ENCODE data around the gene FCHO2. TPM values are rescaled to one million over a fixed set of nuclear protein-coding genes. Genes with fewer than 3 reads are reported as not detected.

FCHO2 gene
- total RNA-seq, 1 donor from 2014 or later = 20.1 TPM

DNA sequence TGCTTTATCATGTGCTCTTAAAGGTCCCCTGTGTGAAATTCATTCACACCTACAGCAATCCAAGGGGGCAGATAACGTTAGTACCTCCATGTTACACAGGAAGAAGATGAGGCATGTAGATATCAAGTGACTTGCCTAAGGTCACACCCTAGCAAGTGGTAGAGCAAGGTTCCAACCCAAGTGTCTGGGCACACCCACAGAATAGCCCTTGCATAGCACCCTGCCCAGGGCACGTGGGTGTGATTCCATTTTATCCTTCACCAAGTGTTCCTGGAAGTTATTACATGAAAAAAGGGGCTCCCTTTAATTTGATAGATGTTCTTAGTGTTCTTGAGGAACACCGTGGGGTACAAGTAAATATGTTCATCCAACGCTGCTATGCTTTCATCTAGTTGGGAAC is 169.4 kb downstream of the FCHO2 start:
- no peak for DNase-seq
- intact Hi-C loops (cut with micrococcal nuclease) = no loop called here
- ATAC-seq = no peak

DNA sequence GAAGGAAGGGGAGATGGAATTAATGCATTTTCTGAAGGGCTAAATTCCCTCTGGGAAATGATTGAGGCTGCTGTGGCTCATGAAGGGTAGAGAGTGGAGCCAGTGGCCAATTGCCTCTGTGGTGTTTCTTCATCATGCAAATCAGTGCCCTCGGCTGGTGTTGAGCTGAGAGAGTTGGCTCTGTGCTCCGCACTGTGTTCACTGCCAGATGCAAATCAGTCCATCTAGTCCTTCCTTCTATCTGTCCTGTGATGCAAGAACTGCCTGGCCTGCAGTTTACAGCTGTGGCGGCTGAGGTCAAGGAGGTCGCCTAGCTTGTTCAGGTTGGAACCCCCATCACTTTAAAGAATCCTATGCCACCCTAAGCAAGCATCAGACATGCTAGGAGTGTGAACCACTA is 170.5 kb downstream of the FCHO2 start:
- intact Hi-C loops (cut with micrococcal nuclease) = no loop called here
- no peak for ATAC-seq

DNA sequence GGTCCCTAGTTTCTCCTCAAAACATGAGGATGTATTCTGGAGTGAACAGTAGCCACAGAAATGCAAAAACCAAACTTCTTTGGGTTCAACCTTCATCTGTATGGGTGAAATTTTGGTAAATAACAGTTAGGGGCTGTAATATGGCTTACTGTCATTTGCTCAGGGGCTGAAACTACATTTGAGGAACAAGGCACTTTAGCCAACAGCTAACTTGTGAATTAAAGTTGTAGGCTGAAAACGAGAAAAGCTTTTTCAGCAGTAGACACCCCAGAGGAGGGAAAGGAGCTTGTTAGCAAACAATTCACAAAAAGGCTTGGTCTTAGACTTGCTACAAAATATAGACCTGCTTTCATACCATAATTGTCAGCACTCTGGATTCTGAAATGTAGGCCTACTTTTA is 171.1 kb downstream of the FCHO2 start:
- DNase-seq (no peak), ATAC-seq (no peak)
- intact Hi-C loops (cut with micrococcal nuclease) = no loop called here

More for the DNA sequence above, 170.5 kb downstream of the FCHO2 start:
- DNase-seq = no peak

DNA sequence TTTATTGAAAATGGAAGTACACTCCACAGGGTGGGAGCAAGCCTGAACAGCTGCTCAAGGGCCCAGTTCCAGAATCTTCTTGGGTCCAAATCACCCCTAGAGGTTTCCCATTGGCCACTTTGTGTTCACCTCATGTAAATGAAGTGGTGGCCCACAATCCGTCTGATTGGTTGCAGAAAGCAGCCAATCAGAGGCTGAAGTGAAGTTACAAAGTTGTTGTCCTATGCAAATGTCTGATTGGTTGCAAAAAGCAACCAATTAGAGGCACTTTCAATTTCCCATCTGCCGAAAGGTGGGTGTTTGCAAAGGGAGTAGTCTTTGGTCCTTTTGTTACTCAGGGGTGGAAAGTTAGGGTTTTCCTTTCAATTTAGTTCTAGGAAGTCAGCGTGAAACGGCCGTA is 173.3 kb downstream of the FCHO2 start:
- DNase-seq (no peak), ATAC-seq (no peak)
- intact Hi-C loops (cut with micrococcal nuclease) = no loop called here

DNA sequence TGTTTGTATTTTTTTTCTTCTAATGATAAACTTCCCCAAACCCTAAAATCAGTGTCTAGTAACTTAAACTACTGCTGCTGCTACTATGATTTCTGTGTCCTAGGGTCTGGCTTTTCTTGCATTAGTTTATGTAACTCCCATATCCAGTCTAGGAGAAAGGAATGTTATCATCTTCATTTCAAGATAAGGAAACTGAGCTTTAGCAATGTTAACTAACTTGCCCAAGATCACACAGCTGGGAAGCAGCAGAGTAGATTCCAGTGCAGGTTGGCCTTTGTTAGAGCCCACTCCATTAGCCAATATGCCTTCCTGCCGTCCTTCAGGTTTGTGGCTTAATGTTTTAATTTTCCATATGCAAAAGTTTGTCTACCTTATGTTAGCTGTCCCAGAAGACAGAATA is 175.0 kb downstream of the FCHO2 start:
- intact Hi-C loops (cut with micrococcal nuclease) = no loop called here
- DNase-seq (no peak), ATAC-seq (no peak)

DNA sequence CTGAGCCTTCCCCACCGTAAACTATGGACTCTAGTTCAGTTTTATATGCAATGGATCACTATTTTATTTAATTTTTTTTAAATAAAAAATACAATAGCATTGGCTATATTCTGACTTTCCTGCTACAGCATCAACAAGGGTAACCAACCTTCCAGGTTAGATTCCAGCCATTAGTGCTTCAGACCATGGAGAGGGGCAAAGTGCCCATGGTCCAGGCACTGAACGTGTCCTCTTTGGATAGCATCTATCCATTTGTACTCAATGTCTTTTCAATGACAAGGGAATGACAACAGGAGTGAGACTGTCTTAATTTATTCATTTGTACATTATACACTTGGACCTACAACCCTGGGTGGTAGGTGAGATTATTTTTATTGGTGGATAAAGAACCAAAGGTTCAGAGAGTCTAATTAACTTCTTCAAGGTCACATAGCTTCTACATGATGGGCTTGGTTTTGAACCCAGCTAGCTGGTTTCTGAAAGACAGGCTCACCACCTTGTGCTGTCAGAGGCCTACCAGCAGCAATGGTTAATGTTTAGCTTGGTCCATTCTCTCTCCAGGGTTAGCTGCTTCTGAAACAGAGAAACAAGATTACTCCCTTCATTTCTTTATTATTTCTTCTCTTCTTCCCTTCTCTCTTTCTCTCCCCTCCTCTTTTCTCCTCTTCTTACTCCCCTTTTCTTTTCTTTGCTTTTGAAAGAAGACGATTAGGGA is 176.0 kb downstream of the FCHO2 start:
- ATAC-seq (no peak), DNase-seq (no peak)
- intact Hi-C loops (cut with micrococcal nuclease) = no loop called here

DNA sequence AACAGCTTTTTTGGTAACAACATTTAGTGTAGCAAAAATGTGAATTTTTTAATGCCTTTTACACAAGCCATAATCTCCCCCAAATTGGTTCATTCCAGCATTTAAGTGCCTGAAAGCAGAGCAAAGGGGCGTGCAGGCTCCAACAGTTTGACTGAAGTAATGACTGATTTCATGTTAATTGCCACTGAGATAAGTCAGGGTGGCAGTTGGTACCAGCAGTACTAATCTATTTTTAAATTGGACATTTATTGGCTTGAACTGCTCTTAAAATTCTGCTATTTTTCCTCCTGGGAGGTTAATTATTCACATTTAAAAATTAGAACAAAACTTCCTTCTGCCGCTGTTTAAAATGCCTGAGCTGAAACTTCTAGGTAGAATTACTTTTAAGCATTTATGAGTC is 176.9 kb downstream of the FCHO2 start:
- intact Hi-C loops (cut with micrococcal nuclease) = no loop called here
- ATAC-seq (no peak), DNase-seq (no peak)

DNA sequence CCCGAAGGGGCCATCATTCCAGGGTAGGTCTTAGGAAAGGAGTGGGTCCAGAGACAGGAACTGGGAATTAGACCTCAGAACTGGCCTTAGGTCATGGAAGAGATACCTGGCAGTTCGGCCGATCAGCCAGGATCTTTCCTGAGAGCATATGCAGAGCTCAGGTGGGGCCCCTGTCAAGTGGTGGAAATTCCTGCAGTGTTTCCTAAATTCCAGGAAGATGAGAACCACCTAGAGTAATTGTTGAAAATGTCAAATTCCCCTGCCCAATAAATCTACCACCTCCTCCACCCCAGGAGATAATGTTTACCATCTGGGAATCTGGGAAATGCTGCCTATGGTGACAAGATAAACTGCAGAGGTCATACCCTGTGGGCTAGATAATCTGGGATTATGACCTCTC is 179.2 kb downstream of the FCHO2 start:
- no peak for ATAC-seq
- no peak for DNase-seq
- intact Hi-C loops (cut with micrococcal nuclease) = no loop called here

DNA sequence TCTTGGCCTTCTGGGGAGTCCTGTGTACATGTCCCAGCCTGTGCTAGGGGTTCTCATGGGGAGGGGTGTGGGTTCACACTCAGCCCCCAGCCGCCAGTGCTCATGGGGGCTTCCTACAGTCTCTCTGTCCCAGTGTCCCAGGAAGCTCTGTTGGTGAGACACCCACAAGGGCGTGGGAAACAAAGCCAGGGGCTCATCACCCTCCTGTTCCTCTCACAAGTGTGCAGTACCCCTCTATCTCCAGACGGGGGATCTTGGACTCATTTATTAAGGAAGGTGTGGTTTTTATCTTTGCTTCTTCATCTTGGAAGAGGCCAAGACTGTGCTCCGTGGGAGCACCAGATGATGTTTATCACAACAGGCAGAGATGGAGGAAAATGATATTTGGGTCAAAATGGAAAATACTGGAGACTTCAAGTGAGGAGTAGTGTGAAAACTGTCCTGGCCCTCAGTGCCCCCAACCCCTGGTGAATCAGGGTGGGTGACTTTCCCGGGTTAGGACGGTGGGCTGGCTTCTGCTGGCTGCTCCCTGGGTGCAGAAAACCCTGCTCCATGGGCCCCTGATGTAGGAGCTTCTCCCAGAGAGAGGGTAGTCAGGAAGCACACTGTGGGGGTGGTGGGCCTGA is 179.7 kb downstream of the FCHO2 start:
- no peak for ATAC-seq
- intact Hi-C loops (cut with micrococcal nuclease) = no loop called here
- DNase-seq = no peak

DNA sequence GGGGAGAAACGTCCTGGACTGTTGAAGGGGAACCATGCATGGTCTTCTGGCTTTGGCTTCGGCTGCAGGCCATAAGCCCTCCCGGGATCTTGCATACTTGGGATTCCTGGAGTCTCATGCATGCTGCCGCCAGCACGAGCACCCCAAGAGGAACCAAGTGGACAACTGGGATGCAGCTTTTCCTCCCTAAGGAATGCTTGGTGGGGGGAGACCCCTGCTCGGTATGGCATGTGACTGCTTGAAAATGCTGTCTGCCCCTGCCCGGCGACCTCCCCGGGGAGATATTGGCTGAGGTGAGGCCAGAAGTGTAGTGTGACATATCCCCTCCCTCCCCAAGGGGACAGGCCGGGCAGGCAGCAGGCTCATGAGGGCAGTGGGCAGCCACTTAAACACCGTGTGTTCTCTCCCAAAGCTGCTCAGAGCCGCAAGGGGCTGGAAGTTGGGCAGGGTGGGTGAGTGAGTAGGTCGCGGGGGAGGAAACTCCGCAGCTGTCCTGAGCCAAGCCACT is 180.3 kb downstream of the FCHO2 start:
- ATAC-seq (no peak), DNase-seq (no peak)
- intact Hi-C loops (cut with micrococcal nuclease) = no loop called here

DNA sequence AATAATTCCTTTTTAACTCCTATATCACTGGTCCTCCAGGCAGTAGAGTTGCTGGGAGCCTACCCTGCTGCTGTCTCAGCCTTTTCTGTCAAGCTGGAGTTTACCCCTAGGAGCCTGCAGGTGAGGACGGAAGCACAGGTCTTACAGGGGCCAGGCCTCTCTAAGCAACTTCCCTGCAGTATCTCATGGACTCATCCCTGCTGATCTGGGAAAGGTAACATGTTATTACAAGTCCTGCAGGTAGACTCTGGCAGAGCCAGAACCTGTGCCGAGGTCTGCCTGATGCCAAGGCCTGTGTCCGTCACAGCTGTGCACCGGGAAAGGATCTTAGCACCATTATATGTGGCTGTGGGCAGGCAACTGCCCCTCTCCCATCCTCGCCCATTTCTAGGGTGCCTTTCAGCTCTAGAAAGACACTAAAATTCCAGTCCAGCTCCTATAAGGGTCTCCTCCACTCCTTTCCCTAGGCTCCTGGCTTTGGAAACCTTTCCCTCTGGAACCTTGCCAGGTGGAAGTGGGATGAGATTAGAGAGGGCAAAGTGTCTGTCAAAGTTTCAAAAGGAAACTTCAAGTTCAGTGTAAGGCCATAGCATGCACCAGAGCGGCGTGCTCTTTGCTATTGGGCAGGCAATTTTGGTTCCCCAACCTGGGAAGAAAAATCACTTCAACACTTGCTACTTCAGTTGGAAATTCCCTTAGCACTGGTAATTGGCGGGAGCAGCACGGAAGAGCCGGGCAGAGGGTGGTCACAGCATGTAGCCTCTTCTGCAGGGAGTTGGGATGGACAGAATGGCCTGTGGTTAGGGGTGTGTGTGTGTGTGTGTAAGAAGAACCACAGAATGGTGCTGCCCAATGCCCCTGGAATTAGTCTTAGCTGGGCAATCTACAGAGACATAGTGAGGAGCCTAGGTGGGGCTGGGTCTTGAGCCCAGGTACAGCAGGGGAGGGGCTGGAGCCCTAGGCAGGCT is 182.0 kb downstream of the FCHO2 start:
- intact Hi-C loops (cut with micrococcal nuclease) = no loop called here
- DNase-seq = no peak
- no peak for ATAC-seq

DNA sequence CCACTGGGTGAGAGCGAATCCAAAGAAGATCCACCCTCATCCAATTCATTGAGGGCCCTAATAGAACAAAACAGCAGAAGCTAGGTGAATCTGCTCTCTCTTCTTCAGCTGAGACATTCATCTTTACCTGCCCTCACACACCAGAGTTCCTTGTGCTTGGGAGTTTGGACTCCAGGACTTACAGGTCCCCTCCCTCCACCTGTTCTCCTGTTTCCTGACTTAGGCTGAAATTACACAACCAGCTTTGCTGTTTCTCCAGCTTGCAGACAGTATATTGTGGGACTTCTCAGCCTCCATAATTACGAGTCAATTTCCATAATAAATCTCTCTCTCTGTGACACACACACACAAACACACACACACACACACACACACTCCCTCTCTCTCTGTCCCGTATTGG is 183.6 kb downstream of the FCHO2 start:
- intact Hi-C loops (cut with micrococcal nuclease) = no loop called here
- DNase-seq (no peak), ATAC-seq (no peak)

Other genes with a start within 250 kb of the FCHO2 start
- gene TNPO1, start 139.4 kb upstream of the FCHO2 start, total RNA-seq = 67.7 TPM
- not detected for gene TMEM171, start 164.5 kb downstream of the FCHO2 start, total RNA-seq
- gene TMEM174, start 217.2 kb downstream of the FCHO2 start, total RNA-seq = not detected